Stimulated activated CD4-positive, alpha-beta T cell treated with anti-CD3 and anti-CD28 coated beads, Interleukin-1b, Interleukin-23, amount 100 ng/mL, for 4 hours (primary cell): ENCODE measurements around the gene TUT1.
"Not testable (repeated sequence)": the region's sequence is repeated elsewhere in the genome, so short reads cannot be mapped to it uniquely, and the experiment has no call there.

Experiments
- DNase-seq, 2 donors: peaks; one replicate each; pipeline ENCODE4 v3.0.0-alpha.2; 2020; ENCODE audit warnings: low read depth in 2 of 2

TUT1 gene

GRCh38 chr11:62577046-62577714 is 14.1 kb downstream of the TUT1 start:
- DNase-seq, result no peak

DNA sequence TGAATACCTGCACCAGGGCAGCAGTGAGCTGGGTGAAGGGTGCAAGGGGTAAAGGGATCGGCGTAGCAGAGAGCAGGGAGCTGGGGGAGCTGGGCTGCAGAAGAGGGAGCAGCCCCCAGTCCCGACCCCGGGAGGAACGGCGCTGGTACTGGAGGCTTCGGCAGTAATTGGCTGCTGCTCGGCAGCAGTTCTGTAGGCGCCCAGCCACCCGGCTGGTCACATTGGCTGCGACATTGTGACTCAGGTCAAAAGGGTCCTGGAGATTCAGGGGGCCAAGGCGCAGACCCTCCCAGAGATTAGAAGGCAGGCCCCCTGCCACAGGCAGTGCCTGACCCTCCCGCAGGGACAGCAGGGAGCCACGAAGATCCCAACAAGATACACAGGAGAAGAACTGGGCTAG is 15.5 kb downstream of the TUT1 start:
- DNase-seq, result no peak

DNA sequence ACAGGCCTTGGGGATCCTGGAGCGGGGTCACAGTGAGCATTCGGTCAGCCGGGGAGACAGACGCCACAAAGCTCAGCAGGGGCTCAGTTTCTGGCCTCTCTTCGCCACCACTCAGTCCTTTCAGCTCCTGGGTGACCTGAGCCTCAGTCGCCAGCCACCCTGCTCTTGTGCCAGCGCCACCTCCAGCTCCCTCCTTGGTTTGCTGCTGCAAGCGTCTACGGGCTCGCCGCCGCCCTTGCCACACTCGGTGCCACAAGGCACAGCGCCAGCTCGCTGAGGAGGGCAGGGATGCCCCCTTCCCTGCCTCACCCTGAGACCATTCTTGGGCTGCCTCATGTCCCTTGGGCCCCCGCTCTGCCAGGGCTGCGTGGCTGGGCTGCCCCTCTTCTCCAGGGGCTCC is 16.2 kb downstream of the TUT1 start:
- no peak for DNase-seq

DNA sequence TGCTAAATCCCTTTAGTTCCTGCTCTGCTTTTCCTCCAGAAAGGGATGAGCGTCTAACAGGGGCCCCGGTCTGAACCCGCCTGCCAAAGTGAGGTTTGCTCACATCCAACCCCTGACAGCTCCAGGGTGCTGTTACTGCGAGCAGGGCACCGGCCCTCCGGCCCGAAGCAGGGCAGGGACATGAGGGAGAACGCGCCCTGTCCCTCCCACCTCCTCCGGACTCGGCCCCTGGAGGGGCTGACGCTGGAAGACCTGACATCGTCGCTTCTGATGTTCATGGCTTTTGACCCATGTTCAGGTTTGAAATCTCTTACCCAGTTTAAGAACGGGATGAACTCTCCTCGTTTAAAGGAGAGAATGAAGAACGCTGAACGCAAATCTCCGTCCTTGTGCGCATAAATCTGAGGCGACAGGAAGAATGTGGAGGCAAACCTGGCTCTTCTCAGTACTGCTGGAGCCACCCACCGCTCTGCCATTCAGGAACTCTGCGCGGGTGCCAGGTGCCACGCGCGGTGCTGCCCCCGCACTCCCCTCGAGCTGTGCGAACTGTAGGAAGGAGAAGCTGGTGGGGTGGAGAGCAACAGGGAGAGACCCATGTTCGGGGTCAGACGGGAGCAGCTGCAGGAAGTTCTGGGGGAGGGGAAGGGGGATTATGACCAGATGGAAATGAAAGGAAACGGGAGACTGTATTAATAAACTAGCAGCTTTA is 16.8 kb downstream of the TUT1 start:
- DNase-seq, result no peak

DNA sequence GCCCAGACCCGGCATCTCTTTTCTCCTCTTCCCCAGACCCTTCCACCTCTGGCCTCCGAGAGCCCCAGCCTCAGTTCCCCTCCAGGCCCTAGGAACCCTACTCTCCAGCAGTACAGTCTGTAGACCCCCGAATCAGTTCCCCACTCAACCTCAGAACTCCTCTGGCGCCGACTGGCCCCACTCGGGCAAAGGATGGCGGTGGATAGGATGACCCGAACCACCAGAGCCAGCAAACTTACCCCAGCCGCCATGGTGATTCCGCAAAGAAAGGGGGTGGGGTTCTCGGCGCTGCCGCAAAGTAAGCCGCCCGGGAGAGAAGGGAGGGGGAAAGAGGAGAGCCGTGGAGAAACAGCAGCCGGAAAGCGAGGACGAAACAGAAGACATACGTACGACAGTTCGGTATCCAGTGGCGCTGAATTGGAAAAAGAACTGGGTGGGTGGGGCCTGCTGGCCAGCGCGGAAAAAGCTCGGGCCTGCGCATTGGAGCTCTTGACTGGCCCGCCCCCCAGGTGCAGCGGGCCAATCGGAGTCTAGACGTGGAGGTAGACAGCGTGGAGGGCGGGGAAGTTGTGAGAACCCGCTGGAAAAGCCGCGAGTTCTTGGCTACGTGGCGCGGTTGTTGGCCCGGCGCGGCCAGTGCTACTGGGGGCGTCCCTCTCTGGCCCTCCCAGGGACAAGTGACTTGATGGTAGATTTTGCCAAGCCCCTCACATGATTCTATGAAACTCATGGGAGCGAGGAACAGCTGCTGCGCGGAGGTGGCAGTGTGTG is 17.5 kb downstream of the TUT1 start, which contains the start of gene EEF1G:
TSS of gene EEF1G (minus strand) at position 300 of the 771 bp plus-strand sequence. CDS start at position 251, 49 bp downstream.
- peak; percentile 90 to 96 for DNase-seq

- no peak for DNase-seq
These were observed 18.2 kb downstream of the TUT1 start for GRCh38 chr11:62573006-62573591.

DNA sequence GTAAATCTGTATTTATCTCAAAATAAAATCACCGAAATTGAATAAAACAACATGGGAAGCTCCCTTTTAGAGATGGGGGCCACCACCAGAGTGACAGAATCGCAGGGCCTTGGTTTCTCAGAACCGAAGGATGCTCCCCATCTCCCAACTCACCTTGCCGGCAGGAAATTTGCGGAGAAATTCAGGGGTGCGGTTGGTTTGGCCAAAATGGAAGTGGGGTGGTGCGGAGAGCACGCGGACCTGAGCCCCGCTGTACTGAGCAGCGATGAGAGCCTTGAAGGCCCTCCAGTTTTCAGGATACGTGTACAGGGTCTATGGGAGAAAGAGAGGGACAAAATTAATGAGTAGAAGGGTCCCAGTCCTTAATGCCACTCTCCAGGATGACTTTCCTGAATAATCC is 18.9 kb downstream of the TUT1 start:
- DNase-seq, result no peak

DNA sequence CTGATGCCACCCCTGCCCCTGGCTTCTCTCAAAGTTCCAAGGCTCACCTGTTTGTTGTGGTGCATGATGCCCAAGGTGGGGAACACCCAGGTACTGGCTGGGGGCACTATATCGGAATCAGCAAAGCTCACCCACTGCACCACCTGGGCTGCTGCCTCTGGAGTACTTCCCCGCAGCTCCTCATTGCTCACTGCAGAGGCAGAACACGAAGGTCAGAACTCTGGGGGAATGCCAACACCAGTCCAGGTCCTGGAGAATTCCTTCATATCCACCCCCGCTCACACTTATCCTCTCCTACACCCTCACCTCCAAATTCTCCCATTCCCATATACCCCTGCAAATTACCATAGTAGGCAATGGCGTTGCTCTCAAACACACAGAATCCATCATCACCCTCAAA is 19.8 kb downstream of the TUT1 start:
- not testable (repeated sequence) for DNase-seq

GRCh38 chr11:62570903-62571302 is 20.4 kb downstream of the TUT1 start:
- DNase-seq, result not testable (repeated sequence)

DNA sequence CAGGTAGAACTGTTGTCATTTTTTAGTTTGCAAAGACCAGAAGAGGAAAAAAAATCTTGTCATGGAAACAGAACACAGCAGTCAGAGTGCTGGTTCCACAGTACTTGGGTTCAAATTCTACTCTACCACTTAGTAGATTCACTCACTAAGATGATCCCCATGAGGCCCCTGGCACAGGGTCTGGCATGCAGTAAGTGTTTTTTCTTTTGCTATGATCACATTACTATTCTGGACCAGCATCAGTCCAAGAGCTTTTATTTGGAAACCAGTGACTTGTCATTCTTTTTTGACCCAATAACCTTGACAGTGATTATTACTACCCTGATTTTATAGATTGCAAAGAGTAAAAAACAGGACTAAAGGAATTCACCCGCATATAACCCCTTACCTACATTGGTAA is 21.7 kb downstream of the TUT1 start:
- no peak for DNase-seq

DNA sequence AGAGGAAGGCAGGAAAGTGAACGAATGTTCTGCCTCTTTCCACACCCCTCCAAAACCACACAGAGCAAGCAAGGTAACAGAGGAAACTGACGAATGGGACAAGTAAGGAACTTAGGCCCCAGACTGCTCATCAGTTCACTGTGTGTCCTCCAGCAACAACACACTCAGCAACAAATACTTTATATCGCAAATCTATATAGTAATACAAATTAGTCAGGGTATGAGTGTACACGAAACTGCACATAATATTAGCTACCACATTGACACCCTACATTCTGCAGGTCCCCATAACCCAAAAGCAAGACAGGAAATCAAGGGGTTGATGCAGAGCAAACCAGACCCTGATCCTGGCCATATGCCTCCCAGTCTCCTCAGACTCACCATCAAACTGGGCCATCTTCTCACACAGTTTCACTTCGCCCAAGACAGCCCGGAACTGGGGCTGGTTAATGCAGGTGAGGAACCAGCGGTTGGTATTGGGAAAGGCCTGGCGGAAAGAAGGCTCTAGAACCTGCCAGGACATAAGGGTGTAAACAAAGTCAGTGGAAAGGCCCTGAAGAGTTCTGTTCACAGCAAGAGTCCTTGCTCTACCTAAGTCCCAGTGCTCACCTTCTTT is 24.2 kb downstream of the TUT1 start:
- DNase-seq, result no peak

- DNase-seq, result no peak
These were observed 25.1 kb downstream of the TUT1 start for GRCh38 chr11:62566247-62566646.

DNA sequence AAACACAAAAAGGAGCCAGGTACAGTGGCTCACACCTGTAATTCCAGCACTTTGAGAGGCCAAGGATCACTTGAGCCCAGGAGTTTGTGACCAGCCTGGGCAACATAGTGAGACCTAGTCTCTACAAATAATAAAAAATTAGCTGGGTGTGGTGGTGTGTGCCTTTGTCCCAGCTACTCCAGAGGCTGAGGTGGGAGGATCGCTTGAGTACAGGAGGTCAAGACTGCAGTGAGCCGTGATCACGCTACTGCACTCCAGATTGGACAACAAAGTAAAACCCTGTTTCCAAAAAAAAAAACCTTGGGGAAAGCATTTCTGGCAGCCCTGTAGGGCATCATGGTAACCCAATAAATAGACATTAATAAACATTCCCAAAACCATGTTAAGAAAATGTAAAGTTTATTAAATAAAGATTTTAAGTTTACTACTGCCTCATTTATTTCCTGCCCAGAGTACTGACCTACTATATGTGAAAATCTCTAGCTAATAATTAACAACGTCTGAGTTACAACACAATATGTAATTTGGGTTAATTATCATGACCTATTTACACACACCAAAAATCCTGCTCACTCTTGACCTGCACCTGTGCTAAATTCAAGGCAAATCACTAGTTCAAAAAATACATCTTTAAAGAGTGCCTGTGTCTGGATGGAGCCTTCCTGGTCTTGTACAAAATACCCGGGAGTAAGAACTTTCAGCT is 26.1 kb downstream of the TUT1 start:
- DNase-seq, result no peak

DNA sequence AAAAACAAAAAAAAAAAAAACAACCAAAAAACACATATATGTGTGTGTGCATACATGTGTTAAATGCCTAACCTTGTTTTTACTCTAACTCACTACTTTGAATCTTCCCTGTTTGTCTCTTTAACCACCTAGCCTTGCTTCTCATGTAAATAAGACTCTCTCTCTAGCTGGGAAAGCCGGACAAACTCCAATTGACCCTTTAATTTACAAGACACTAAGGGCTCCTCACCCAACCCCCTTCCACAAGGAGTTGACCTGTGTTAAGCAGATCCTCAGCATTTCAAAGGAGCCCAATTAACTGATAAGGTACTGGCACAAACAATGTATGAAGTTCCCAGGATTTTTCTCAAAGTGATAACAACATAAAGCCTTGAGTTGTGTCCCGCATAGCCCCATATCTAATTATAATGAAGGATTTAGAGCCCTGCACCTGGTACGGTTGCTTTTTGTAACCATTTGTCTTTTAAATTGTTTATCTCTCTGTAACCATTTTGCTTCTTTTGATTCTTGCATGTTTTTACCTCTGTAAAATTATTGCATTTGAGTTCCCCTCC is 29.6 kb downstream of the TUT1 start:
- DNase-seq, result not testable (repeated sequence)

DNA sequence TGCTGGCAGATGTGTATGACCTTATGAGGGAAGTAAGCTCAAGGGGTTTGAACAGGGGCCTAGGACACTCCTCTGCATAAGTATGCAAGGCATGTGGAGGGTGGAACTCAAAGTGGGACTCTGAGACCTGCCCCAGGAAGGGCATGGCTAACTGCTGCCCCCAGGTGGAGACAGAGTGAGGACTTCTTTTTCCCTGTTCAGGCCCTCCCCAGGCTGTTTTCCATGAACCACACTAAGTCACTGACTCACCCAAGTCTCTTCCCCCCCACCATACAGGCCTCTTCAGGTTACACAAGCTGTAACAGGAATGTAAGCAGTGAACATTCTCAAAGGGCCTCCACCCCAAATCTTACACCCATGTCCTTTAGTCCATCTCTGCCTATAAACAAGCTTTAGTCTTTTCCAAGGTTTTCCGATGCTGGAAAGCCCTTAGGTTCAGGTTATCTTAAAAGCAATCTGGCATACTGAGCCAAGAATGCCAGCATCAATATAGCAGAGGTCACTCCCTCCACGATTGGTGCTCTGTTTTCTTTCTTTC is 30.7 kb downstream of the TUT1 start:
- peak; percentile 57 to 74 for DNase-seq

- DNase-seq, result not testable (repeated sequence)
These were observed 31.7 kb downstream of the TUT1 start for GRCh38 chr11:62559626-62560025.

- no peak for DNase-seq
These were observed 32.1 kb downstream of the TUT1 start for GRCh38 chr11:62559204-62559603.

GRCh38 chr11:62558669-62559068 is 32.7 kb downstream of the TUT1 start:
- DNase-seq, result no peak

GRCh38 chr11:62556875-62557631 is 34.3 kb downstream of the TUT1 start:
- DNase-seq, result no peak
